NT2/D1 (cell line): ENCODE measurements around the gene FNDC5.

ENCODE experiments used
- DNase-seq: peaks from one replicate; pipeline ENCODE4 v3.0.0-alpha.2; 2011; ENCODE audit warnings: low read depth, low spot score
- H3K27me3 ChIP-seq: 2 replicates; pipeline ENCODE4 v1.6.0; 2011; ENCODE audit warnings: mild to moderate bottlenecking; ENCODE audit not compliant: insufficient read length, insufficient read depth
- H3K36me3 ChIP-seq: 2 replicates; pipeline ENCODE4 v1.6.1; 2011; ENCODE audit warnings: mild to moderate bottlenecking, low read length, mixed read lengths; ENCODE audit not compliant: insufficient read depth, insufficient read length
- H3K4me1 ChIP-seq: 2 replicates; pipeline ENCODE4 v1.5.1; 2011; ENCODE audit not compliant: insufficient read depth, insufficient read length
- H3K4me3 ChIP-seq: 2 replicates; pipeline ENCODE4 v1.5.1; 2011; ENCODE audit warnings: low read depth; ENCODE audit not compliant: insufficient read length
- H3K9ac ChIP-seq: 2 replicates; pipeline ENCODE4 v1.6.0; 2011; ENCODE audit warnings: low read depth; ENCODE audit not compliant: insufficient read length
- H3K9me3 ChIP-seq: 2 replicates; pipeline ENCODE4 v1.5.1; 2011; ENCODE audit warnings: mild to moderate bottlenecking, low read length; ENCODE audit not compliant: insufficient read depth
- SUZ12 ChIP-seq: IDR thresholded peaks from 2 replicates; pipeline ENCODE4 v1.6.1; 2011; ENCODE audit not compliant: insufficient read length, insufficient read depth; ENCODE audit errors: extremely low read depth
- YY1 ChIP-seq: IDR thresholded peaks from 2 replicates; pipeline ENCODE4 v1.6.1; 2011; ENCODE audit not compliant: insufficient read length, insufficient read depth
- ZNF274 ChIP-seq: IDR thresholded peaks from 2 replicates; pipeline ENCODE4 v1.6.1; 2011; ENCODE audit warnings: mild to moderate bottlenecking, low read depth, low read length

Gene FNDC5

DNA sequence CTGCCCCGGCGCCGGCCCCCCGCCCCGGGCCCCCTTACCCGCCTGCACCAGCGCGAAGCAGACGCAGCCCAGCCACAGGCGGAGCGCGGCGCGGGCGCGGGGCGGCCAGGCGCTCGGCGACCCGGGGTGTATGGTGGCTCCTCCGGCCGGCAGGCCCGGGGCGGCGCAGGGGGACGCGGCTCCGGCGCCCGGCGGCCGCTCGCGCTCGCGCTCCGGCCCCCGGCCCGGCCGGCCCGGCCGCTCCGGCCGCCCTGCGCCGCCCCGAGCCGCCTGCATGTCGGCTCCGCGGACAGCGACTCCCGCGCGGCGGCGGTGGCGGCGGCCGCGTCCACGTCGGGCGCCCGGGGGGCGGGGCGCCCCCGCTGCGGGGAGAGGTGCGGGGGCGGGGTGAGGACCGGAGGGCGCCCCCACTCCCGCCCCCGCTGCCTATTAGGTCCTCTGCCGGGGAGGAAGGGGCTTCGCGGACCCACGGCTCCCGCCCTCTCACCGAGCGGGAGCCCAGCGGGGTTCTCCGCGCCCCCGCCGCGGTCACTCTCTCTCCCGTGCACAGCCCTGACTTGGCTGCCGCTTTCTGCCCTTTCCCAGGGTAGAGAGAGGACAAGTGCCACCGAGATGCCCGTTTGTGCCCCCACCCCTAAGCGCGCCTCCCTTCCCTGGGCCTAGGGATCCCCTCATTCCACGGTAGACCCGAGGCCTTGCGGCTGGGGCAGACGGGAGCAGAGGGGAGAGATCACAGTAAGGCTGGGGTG is at the start of gene FNDC5:
TSS of gene FNDC5 (minus strand) at position 298 of the 749 bp plus-strand sequence.
- H3K36me3 ChIP-seq: no peaks in the 10 kb centered on the region
- peaks cover 32% of the 10 kb centered on the region for H3K27me3 ChIP-seq

DNA sequence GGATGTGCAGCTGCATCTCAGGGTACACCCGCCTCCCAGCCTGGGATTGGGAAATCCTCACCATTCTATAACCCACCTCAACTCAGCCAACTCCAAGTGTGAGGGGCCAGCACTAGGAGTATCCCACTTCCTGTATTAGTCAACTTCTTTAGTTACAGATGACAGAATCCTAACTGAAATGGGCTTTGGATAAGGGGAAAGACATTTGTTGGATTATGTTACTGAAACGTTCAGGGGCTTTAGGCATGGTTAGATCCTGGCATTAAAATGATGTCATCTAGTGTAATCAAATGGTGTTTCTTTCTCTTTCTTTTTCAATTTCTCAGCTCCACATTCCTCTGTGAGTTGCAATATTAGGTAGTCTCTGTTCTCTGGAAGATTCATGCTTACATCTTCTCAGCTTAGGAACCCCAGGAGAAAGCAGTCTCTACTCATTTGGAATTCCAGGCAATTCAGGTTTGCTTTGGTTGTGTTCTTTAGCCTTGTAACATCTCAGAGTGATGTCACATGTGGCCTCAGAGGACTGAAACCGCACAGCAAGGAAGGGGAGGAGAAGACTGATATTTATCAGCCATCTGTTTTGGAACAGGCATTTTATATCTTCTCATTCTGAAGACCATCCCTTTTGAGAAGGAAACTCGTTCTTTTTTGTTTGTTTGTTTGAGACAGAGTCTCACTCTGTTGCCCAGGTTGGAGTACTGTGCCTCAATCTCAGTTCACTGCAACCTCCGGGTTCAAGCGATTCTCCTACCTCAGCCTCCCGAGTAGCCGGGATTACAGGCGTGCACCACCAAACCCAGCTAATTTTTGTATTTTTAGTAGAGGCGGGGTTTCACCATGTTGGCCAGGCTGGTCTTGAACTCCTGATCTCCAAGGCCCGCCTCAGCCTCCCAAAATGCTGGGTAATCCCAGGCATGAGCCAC is 49.4 kb upstream of the FNDC5 start:
- TF ChIP-seq SUZ12: no peak
- TF ChIP-seq ZNF274: no peak
- TF ChIP-seq YY1: no peak
- no peaks in the 10 kb centered on the region for H3K36me3 ChIP-seq
- no peaks in the 10 kb centered on the region for H3K9me3 ChIP-seq
- no peak overlapping the region for H3K9ac ChIP-seq
- H3K4me1 ChIP-seq: peaks cover 4% of the 10 kb centered on the region
- peaks cover 25% of the 10 kb centered on the region for H3K27me3 ChIP-seq
- no peak for DNase-seq
- no peak overlapping the region for H3K4me3 ChIP-seq

More for the DNA sequence above, at the start of gene FNDC5:
- H3K4me1 ChIP-seq: peaks cover 21% of the 10 kb centered on the region
- H3K4me3 ChIP-seq: peak within 1 kb of the TSS; percentile 43
- H3K9me3 ChIP-seq: no peaks in the 10 kb centered on the region
- no peak for TF ChIP-seq ZNF274
- TF ChIP-seq YY1: no peak
- TF ChIP-seq SUZ12: no peak
- peak; percentile 46 for DNase-seq
- H3K9ac ChIP-seq: peak within 1 kb of the TSS; percentile 78

DNA sequence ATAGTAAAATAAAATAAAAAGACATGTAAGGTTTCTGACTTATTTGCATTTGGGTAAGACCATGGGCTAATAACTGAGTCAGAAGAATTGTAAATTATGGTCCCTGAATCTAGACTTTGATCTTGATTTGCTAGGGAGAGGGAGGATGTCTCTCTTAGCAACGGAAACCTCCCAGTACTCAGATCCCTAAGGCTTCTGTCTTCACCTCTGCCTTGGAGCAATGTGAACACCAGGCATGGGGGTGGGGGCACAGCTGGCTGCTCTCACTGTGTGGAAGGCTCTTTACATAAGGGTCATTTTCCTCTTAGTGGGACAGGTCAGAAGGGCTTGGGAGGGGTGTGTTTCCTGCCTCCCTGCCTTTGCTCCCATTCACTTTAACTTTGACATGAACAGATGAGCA is 47.5 kb upstream of the FNDC5 start:
- DNase-seq: no peak
- no peaks in the 10 kb centered on the region for H3K9me3 ChIP-seq
- H3K9ac ChIP-seq: no peak overlapping the region
- H3K4me3 ChIP-seq: no peak overlapping the region
- H3K27me3 ChIP-seq: peaks cover 6% of the 10 kb centered on the region
- H3K4me1 ChIP-seq: peaks cover 4% of the 10 kb centered on the region
- TF ChIP-seq ZNF274: no peak
- TF ChIP-seq YY1: no peak
- TF ChIP-seq SUZ12: no peak
- H3K36me3 ChIP-seq: no peaks in the 10 kb centered on the region

DNA sequence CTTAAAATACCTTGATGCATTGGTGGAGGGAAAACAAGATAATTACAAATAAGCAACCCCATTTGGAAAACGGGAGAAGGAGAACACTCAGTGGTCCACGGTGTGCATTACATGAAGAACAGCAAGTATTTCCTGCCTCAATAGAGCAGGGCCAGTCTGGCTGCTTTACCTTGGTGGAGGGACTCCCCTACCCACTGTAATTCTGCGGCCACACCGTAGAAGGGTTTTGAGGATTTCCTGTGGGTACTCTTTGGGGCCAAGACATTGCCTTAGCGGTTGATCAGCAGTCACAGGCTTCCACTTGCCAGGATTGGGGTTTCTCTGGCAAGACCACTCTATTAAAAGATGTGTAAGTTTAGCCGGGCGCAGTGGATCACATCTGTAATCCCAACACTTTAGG is 46.8 kb upstream of the FNDC5 start:
- no peak for DNase-seq
- Histone ChIP-seq H3K4me3 (no peak overlapping the region), H3K27me3 (no peaks in the 10 kb centered on the region), H3K9ac (no peak overlapping the region), H3K36me3 (no peaks in the 10 kb centered on the region), H3K4me1 (peaks cover 4% of the 10 kb centered on the region), H3K9me3 (no peaks in the 10 kb centered on the region)
- TF ChIP-seq YY1 (no peak), SUZ12 (no peak), ZNF274 (no peak)

DNA sequence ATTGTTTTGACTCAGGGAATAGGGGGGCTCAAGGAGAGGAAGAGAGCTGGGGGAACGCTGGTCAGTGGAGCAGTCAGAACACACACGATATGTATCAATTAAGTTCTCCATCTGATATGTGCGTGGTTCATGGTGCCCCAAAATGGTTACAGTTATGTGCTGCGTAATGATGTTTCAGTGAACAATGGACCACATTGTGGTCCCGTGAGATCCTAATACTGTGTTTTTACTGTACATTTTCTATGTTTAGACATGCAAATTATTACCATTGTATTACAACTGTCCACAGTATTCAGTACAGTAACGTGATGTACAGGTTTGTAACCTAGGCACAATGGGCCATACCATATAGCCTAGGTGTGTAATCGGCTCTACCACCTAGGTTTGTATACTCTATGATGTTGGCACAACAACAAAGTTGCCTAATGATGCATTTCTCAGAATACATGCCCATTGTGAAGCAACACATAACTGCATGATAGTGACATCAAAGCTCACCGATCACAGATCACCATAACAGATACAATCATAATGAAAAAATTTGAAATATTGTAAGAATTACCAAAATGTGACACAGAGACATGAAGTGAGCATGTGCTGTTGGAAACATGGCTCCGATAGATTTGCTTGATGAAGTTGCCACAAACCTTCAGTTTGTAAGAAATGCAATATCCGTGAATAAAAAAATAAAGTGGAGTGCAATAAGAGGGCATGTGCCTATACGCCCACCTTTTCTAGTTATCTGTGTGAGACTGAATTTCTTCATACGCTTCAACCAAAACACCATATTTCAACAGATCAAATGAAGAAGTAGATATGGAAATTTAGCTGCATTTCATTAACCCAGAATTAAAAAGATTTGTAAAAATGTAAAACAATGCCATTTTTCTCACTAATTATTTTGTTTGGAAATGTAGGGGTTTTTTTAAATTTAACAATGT is 45.3 kb upstream of the FNDC5 start:
- Histone ChIP-seq H3K4me3 (no peak overlapping the region), H3K4me1 (peaks cover 4% of the 10 kb centered on the region), H3K36me3 (no peaks in the 10 kb centered on the region), H3K9me3 (no peaks in the 10 kb centered on the region), H3K27me3 (no peaks in the 10 kb centered on the region), H3K9ac (no peak overlapping the region)
- TF ChIP-seq SUZ12 (no peak), ZNF274 (no peak), YY1 (no peak)
- DNase-seq: no peak

DNA sequence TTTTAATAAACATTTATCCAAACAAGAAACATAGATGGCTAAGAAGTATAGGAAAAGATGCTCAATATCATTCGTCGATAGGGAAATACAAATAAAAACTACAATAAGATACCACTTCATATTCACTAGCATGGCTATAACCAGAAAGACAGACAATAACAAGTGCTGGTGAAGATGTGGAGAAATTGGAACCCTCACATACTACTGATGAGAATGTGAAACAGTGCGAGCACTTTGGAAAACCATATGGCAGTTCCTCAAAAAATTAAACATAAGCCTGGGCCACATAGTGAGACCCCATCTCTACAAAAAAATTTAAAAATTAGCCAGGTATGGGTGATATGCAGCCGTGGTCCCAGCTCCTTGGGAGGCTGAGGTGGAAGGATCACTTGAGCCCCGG is 39.6 kb upstream of the FNDC5 start:
- Histone ChIP-seq H3K36me3 (no peaks in the 10 kb centered on the region), H3K27me3 (no peaks in the 10 kb centered on the region), H3K9me3 (no peaks in the 10 kb centered on the region), H3K4me3 (no peak overlapping the region), H3K9ac (no peak overlapping the region), H3K4me1 (no peaks in the 10 kb centered on the region)
- TF ChIP-seq YY1: no peak
- no peak for TF ChIP-seq ZNF274
- TF ChIP-seq SUZ12: no peak
- no peak for DNase-seq

DNA sequence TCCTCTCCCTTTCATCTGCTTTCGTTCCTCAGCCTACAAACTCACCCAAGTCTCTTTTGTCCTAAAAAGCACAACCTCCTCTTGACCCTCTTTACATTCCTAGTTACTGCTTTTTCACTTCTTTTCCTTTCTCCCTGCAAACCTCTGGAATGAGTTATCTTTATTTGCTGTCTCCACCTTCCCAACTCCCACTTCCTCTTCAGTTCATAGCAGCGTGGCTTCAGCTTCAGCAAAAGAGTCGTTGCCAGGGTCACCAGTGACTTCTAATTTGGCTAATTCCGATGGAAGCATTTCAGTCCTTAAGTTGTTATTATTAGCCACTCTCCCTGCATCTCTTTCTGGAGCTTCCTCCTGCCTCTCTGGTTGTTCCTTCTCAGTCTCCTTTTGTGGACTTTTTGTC is 36.7 kb upstream of the FNDC5 start:
- H3K4me1 ChIP-seq: no peaks in the 10 kb centered on the region
- TF ChIP-seq ZNF274 (no peak), SUZ12 (no peak)
- H3K36me3 ChIP-seq: no peaks in the 10 kb centered on the region
- peaks cover 2% of the 10 kb centered on the region for H3K27me3 ChIP-seq
- no peaks in the 10 kb centered on the region for H3K9me3 ChIP-seq
- no peak for DNase-seq
- no peak overlapping the region for H3K9ac ChIP-seq
- H3K4me3 ChIP-seq: no peak overlapping the region
